HG02610 (cell line): ENCODE results near the gene DNAH2.
"Not testable (repeated sequence)": the region's sequence is repeated elsewhere in the genome, so short reads cannot be mapped to it uniquely, and the experiment has no call there.

Experiments
- ATAC-seq: cut with Tn5 transposase; IDR thresholded peaks from one replicate; pipeline ENCODE4 v1.9.1; 2021; ENCODE audit warnings: mild to moderate bottlenecking, moderate library complexity; ENCODE audit not compliant: unreplicated experiment

The DNAH2 gene

GRCh38 chr17:7859028-7859427, 141.5 kb downstream of the DNAH2 start:
- no peak for ATAC-seq

GRCh38 chr17:7862692-7863437, 145.3 kb downstream of the DNAH2 start:
- no peak for ATAC-seq

GRCh38 chr17:7864384-7864783, 146.8 kb downstream of the DNAH2 start:
- not testable (repeated sequence) for ATAC-seq

GRCh38 chr17:7864995-7865650, 147.6 kb downstream of the DNAH2 start:
- ATAC-seq, result no peak

GRCh38 chr17:7867881-7868329, 150.4 kb downstream of the DNAH2 start:
- no peak for ATAC-seq

GRCh38 chr17:7873051-7873450, 155.5 kb downstream of the DNAH2 start:
- ATAC-seq, result no peak

GRCh38 chr17:7875804-7876370, 158.3 kb downstream of the DNAH2 start:
- ATAC-seq, result no peak

GRCh38 chr17:7878234-7878633, 160.7 kb downstream of the DNAH2 start:
- ATAC-seq, result no peak

GRCh38 chr17:7880076-7880868, 162.7 kb downstream of the DNAH2 start:
- no peak for ATAC-seq

- no peak for ATAC-seq
Observed at GRCh38 chr17:7881276-7882054, 163.9 kb downstream of the DNAH2 start.

- ATAC-seq, result no peak
Observed at GRCh38 chr17:7882068-7882467, 164.5 kb downstream of the DNAH2 start.

- ATAC-seq, result no peak
Observed at GRCh38 chr17:7882629-7883028, 165.1 kb downstream of the DNAH2 start.
